IPS-NIHi7 (cell line): ENCODE data around the gene ITGB2.
A peak's percentile ranks its signal among the peaks of the same experiment; 100 is the strongest.
"Not testable (repeated sequence)": the region's sequence is repeated elsewhere in the genome, so short reads cannot be mapped to it uniquely, and the experiment has no call there.

Source experiments
- DNase-seq: peaks from one replicate; pipeline ENCODE4 v3.0.0; 2012; ENCODE audit warnings: mixed read lengths; ENCODE audit errors: extremely low spot score

The ITGB2 gene

GRCh38 chr21:44941567-44941966 lies 20.9 kb upstream of the ITGB2 start:
- no peak for DNase-seq

- no peak for DNase-seq
These were observed 19.5 kb upstream of the ITGB2 start for GRCh38 chr21:44940116-44940631.

- peak; percentile 97 for DNase-seq
These were observed 18.9 kb upstream of the ITGB2 start, which contains the start of gene SLX9 for GRCh38 chr21:44939532-44940115. SLX9 (plus strand) TSS chr21:44940029; CDS start chr21:44940058, 29 bp downstream.

- DNase-seq, result no peak
These were observed 18.3 kb upstream of the ITGB2 start for GRCh38 chr21:44938772-44939531.

GRCh38 chr21:44935533-44935927 lies 14.8 kb upstream of the ITGB2 start:
- DNase-seq, result no peak

GRCh38 chr21:44934797-44935532 lies 14.3 kb upstream of the ITGB2 start:
- DNase-seq, result no peak

- DNase-seq, result no peak
These were observed 13.6 kb upstream of the ITGB2 start for GRCh38 chr21:44934276-44934675.

GRCh38 chr21:44933918-44934260 lies 13.2 kb upstream of the ITGB2 start:
- DNase-seq, result no peak

- no peak for DNase-seq
These were observed 12.7 kb upstream of the ITGB2 start for GRCh38 chr21:44933199-44933917.

- DNase-seq, result peak; percentile 59
These were observed 11.9 kb upstream of the ITGB2 start for GRCh38 chr21:44932408-44933181.

GRCh38 chr21:44931501-44932407 lies 11.1 kb upstream of the ITGB2 start:
- DNase-seq, result peak; percentile 34

- DNase-seq, result no peak
These were observed 10.4 kb upstream of the ITGB2 start for GRCh38 chr21:44931137-44931500.

- DNase-seq, result no peak
These were observed 9.9 kb upstream of the ITGB2 start for GRCh38 chr21:44930543-44930981.

GRCh38 chr21:44929799-44930542 lies 9.3 kb upstream of the ITGB2 start:
- no peak for DNase-seq

- no peak for DNase-seq
These were observed 8.6 kb upstream of the ITGB2 start for GRCh38 chr21:44929242-44929798.

GRCh38 chr21:44928500-44929241 lies 8.0 kb upstream of the ITGB2 start:
- DNase-seq, result not testable (repeated sequence)

- DNase-seq, result peak; percentile 73
These were observed 7.1 kb upstream of the ITGB2 start for GRCh38 chr21:44927587-44928461.
